K562 (cell line): ENCODE data around the gene SSTR1. TPM values are rescaled to one million over a fixed set of nuclear protein-coding genes. Genes with fewer than 3 reads are reported as not detected.

Experiments used
- ATAC-seq: fragments of 200-7000 bp; cut with Tn5 transposase; 3 replicates; pipeline ENCODE4 v1.9.1; 2020; ENCODE audit warnings: moderate library complexity
- BruUV-seq: library from RNA; stranded (reverse); fragments of 400-500 nt; replicated peaks from 2 replicates; lab custom pipeline; 2021; lab: Mats Ljungman, UMichigan
- CTCF ChIA-PET: fragments of 300-600 bp; formaldehyde crosslinking; extraction: SDS; loops from one replicate; lab custom pipeline; 2021; ENCODE audit warnings: low intra/inter-chr PET ratio; lab: Yijun Ruan, JAX
- POLR2A ChIA-PET: fragments of 300-600, 350-650 bp; sonication (Branson Sonifier 250); formaldehyde crosslinking; extraction: SDS; loops from one replicate; lab custom pipeline; 2021; ENCODE audit warnings: antibody characterized with exemption, inconsistent platforms; lab: Yijun Ruan, JAX
- DNase-seq, 4 experiments: peaks; one replicate each; pipeline versions ENCODE4 v3.0.0 to v3.0.0-alpha.2; 2011 to 2018; ENCODE audit warnings: low spot score in 3 of 4, mixed read lengths in 3 of 4; ENCODE audit errors: extremely low read depth in 1 of 4
- FAIRE-seq: peaks from 2 replicates; lab custom pipeline; 2011; peaks lifted over from hg19 to GRCh38; lab: Jason Lieb, UNC
- H2AFZ ChIP-seq: 2 replicates; pipeline ENCODE4 v1.6.0; 2011; ENCODE audit warnings: low read depth, low read length, control low read depth, inconsistent platforms
- H3K27ac ChIP-seq: fragments of 200-600 bp; 3 replicates; pipeline ENCODE4 v1.8.0; 2011; ENCODE audit warnings: low read depth, mild to moderate bottlenecking, control low read depth, inconsistent platforms, low read length, moderate library complexity, mixed read lengths; ENCODE audit errors: extremely low read depth
- H3K27me3 ChIP-seq, 2 experiments: fragments of 300-600 bp in 1 of 2; 2 replicates in 1 of 2; 3 replicates in 1 of 2; pipeline versions ENCODE4 v1.6.0 to v1.8.0; 2011; ENCODE audit warnings: inconsistent platforms in 2 of 2, low read length in 2 of 2, mild to moderate bottlenecking in 1 of 2, mixed read lengths in 1 of 2, moderate library complexity in 1 of 2; ENCODE audit not compliant: control insufficient read depth in 2 of 2, insufficient read depth in 2 of 2
- H3K36me3 ChIP-seq: fragments of 300-600 bp; 3 replicates; pipeline ENCODE4 v1.8.0; 2011; ENCODE audit warnings: mild to moderate bottlenecking, low read length, inconsistent platforms; ENCODE audit not compliant: control insufficient read depth, insufficient read depth
- H3K4me1 ChIP-seq, 2 experiments: fragments of 200-600 bp in 1 of 2; replicated peaks in 1 of 2; 2 replicates in 1 of 2; 3 replicates in 1 of 2; pipeline versions ENCODE4 v1.5.1 to v1.8.0; 2011; ENCODE audit warnings: inconsistent platforms in 2 of 2, low read length in 2 of 2, mild to moderate bottlenecking in 1 of 2, mixed read lengths in 1 of 2, moderate library complexity in 1 of 2; ENCODE audit not compliant: control insufficient read depth in 2 of 2, insufficient read depth in 2 of 2
- H3K4me2 ChIP-seq: 2 replicates; pipeline ENCODE4 v1.6.1; 2011; ENCODE audit warnings: low read length, control low read depth, inconsistent platforms, mixed read lengths; ENCODE audit not compliant: insufficient read depth
- H3K4me3 ChIP-seq: fragments of 200-600 bp; sonication (generic), shearing (Covaris generic); 2 replicates; pipeline ENCODE4 v1.5.1; 2016; ENCODE audit warnings: control low read depth, inconsistent platforms
- H3K79me2 ChIP-seq: fragments of 200-600 bp; 3 replicates; pipeline ENCODE4 v1.8.0; 2011; ENCODE audit warnings: low read length, inconsistent platforms; ENCODE audit not compliant: control insufficient read depth, insufficient read depth
- H3K9ac ChIP-seq, 2 experiments: 2 replicates each; pipeline versions ENCODE4 v1.6.0 to v1.6.1; 2011; ENCODE audit warnings: low read depth in 2 of 2, low read length in 2 of 2, control low read depth in 1 of 2, inconsistent platforms in 1 of 2, mild to moderate bottlenecking in 1 of 2, mixed read lengths in 1 of 2; ENCODE audit not compliant: insufficient read depth in 1 of 2
- H3K9me1 ChIP-seq: one replicate; pipeline ENCODE4 v1.6.0; 2011; ENCODE audit warnings: inconsistent platforms, mild to moderate bottlenecking, low read length, moderate library complexity; ENCODE audit not compliant: control insufficient read depth, insufficient read depth
- H3K9me3 ChIP-seq: replicated peaks from 2 replicates; pipeline ENCODE4 v1.5.1; 2011; ENCODE audit warnings: low read depth, low read length, inconsistent platforms; ENCODE audit not compliant: control insufficient read depth, insufficient read depth
- H4K20me1 ChIP-seq: replicated peaks from 2 replicates; pipeline ENCODE4 v1.6.1; 2011; ENCODE audit warnings: low read length, inconsistent platforms, mixed read lengths; ENCODE audit not compliant: control insufficient read depth, insufficient read depth
- CCNT2 ChIP-seq: IDR thresholded peaks from 2 replicates; pipeline ENCODE4 v1.6.1; 2011; ENCODE audit warnings: borderline replicate concordance, low read depth, mild to moderate bottlenecking, moderate library complexity, mixed read lengths, low read length; ENCODE audit not compliant: insufficient read length; ENCODE audit errors: extremely low read depth
- HLTF ChIP-seq: fragments of 450-650 bp; IDR thresholded peaks from 2 replicates; pipeline ENCODE4 v1.6.1; 2016
- MXI1 ChIP-seq: IDR thresholded peaks from 2 replicates; pipeline ENCODE4 v1.6.1; 2011; ENCODE audit warnings: low read depth, mild to moderate bottlenecking, improper control_type of control experiment, low read length
- PRMT5 ChIP-seq: sonication (generic); formaldehyde crosslinking; IDR thresholded peaks from 2 replicates; pipeline ENCODE4 v1.5.0; 2020; ENCODE audit warnings: missing genetic modification reagents
- RBM15 ChIP-seq: fragments of 200-400 bp; formaldehyde crosslinking; IDR thresholded peaks from 2 replicates; pipeline ENCODE4 v1.6.1; 2018; ENCODE audit warnings: mild to moderate bottlenecking, low read length, moderate library complexity; ENCODE audit not compliant: insufficient read depth
- TCF7 ChIP-seq: sonication (generic); IDR thresholded peaks from 2 replicates; pipeline ENCODE4 v1.6.1; 2016; ENCODE audit warnings: antibody characterized with exemption, borderline replicate concordance
- ZNF24 ChIP-seq: fragments of 450-650 bp; IDR thresholded peaks from 2 replicates; pipeline ENCODE4 v1.6.1; 2016
- ZNF347 ChIP-seq: fragments of 450-650 bp; formaldehyde crosslinking; IDR thresholded peaks from 2 replicates; pipeline ENCODE4 v1.4.0; 2020; ENCODE audit warnings: low read depth, mild to moderate bottlenecking, moderate library complexity
- ZNF431 ChIP-seq: sonication (generic); formaldehyde crosslinking; IDR thresholded peaks from 2 replicates; pipeline ENCODE4 v1.8.0; 2022; ENCODE audit warnings: mild to moderate bottlenecking, missing genetic modification reagents
- ZSCAN29 ChIP-seq: fragments of 450-650 bp; IDR thresholded peaks from 2 replicates; pipeline ENCODE4 v1.6.1; 2017
- WGBS: fragments of 100-300 bp; shearing (Covaris generic); methylation state at CpG from one replicate; pipeline ENCODE4 v1.1.6; 2016; ENCODE audit warnings: low coverage, mixed read lengths; ENCODE audit not compliant: insufficient coverage; ENCODE audit errors: missing lambda C conversion rate; 5-methylcytosine and 5-hydroxymethylcytosine counted together
- in situ Hi-C: fragments of 300-500 bp; cut with MboI; formaldehyde crosslinking; loops from 4 replicates; pipeline ENCODE4 v1.15.0; 2018; ENCODE audit warnings: inconsistent platforms, mixed read lengths
- intact Hi-C: fragments of 100-400 bp; cut with micrococcal nuclease; formaldehyde crosslinking; loops from 2 replicates; pipeline ENCODE4 v1.14.2; 2022
- polyA plus RNA-seq, 8 experiments: library from polyadenylated mRNA; depleted of rRNA in 4 of 8; stranded (reverse) in 5 of 8; unstranded in 3 of 8; fragments of >200 nt; fragmentation: Nextera tagmentation in 2 of 8; fragmentation: Illumina TruSeq in 1 of 8; extraction: Ambion mirVana in 2 of 8; extraction: Trizol in 1 of 8; gene quantifications; 2 replicates each; pipeline versions ENCODE4 v1.2.1 to v1.2.3, GENCODE V29; 2011 to 2014; ENCODE audit warnings: inconsistent platforms in 1 of 8, missing spikeins in 1 of 8
- total RNA-seq, 7 experiments: library from RNA; depleted of rRNA in 6 of 7; stranded (reverse); fragments of >200 nt in 6 of 7; fragmentation: Illumina TruSeq in 2 of 7; extraction: Trizol in 2 of 7; gene quantifications; 2 replicates each; pipeline versions ENCODE4 v1.2.1 to v1.2.3, GENCODE V29; 2011 to 2021; ENCODE audit warnings: low replicate concordance in 1 of 7
- TF ChIP-seq, protein P1 (sequence below): fragments of 450-650 bp; IDR thresholded peaks from 2 replicates; pipeline ENCODE4 v1.6.1; 2016; ENCODE audit warnings: low read depth, mild to moderate bottlenecking, moderate library complexity
- TF ChIP-seq, protein P2 (sequence below): fragments of 450-650 bp; IDR thresholded peaks from 2 replicates; pipeline ENCODE4 v1.7.0; 2016; ENCODE audit warnings: borderline replicate concordance

The SSTR1 gene
- total and polyA plus RNA-seq, 9 of the 15 experiments (the other 6 are each of a cell fraction or from before 2014, with no cell fraction given), result not detected

DNA sequence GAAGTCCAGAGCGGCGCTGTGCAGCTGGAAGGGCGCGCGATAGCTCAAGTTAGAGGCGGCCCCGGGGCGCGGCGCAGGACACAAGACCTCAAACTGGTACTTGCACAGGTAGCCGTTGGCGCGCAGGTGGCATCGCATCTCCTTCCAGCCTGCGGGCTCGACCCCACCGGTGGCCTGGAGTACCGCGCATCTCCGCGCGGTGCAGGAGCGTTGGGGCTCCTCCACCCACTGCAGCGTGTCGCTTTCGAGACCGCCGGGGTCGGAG lies 47.6 kb downstream of the SSTR1 start:
- H3K9ac ChIP-seq, result no peak overlapping the region
- no peak overlapping the region for H3K4me3 ChIP-seq
- in situ Hi-C loops (no loop called here), intact Hi-C loops (no loop called here)
- TF ChIP-seq ZNF431 (CRISPR knock-in tag) (no peak), MXI1 (no peak), RBM15 (no peak), HLTF (no peak), TCF7 (no peak), PRMT5 (CRISPR knock-in tag) (no peak), ZNF347 (CRISPR knock-in tag) (no peak), ZNF24 (no peak), CCNT2 (no peak), ZSCAN29 (no peak)
- TF ChIP-seq, protein P1, sequence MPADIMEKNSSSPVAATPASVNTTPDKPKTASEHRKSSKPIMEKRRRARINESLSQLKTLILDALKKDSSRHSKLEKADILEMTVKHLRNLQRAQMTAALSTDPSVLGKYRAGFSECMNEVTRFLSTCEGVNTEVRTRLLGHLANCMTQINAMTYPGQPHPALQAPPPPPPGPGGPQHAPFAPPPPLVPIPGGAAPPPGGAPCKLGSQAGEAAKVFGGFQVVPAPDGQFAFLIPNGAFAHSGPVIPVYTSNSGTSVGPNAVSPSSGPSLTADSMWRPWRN, result no peak
- TF ChIP-seq, protein P2, sequence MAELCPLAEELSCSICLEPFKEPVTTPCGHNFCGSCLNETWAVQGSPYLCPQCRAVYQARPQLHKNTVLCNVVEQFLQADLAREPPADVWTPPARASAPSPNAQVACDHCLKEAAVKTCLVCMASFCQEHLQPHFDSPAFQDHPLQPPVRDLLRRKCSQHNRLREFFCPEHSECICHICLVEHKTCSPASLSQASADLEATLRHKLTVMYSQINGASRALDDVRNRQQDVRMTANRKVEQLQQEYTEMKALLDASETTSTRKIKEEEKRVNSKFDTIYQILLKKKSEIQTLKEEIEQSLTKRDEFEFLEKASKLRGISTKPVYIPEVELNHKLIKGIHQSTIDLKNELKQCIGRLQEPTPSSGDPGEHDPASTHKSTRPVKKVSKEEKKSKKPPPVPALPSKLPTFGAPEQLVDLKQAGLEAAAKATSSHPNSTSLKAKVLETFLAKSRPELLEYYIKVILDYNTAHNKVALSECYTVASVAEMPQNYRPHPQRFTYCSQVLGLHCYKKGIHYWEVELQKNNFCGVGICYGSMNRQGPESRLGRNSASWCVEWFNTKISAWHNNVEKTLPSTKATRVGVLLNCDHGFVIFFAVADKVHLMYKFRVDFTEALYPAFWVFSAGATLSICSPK, result no peak
- no peaks in the 10 kb centered on the region for H3K9me3 ChIP-seq
- no peaks in the 10 kb centered on the region for H3K9me1 ChIP-seq
- CTCF ChIA-PET, result no interaction called here
- DNase-seq (no peak), FAIRE-seq (no peak), ATAC-seq (no peak)
- no TSS peak for BruUV-seq
- H3K4me1 ChIP-seq, result no peaks in the 10 kb centered on the region
- H3K27me3 ChIP-seq, result no peaks in the 10 kb centered on the region
- POLR2A ChIA-PET, result no interaction called here
- H3K27ac ChIP-seq, result no peak overlapping the region
- H3K36me3 ChIP-seq, result no peaks in the 10 kb centered on the region
- H3K4me2 ChIP-seq, result no peak overlapping the region
- 10% methylated on average over 19 of the region's 29 CpGs for WGBS
- no peak overlapping the region for H2AFZ ChIP-seq
- no peaks in the 10 kb centered on the region for H4K20me1 ChIP-seq
- H3K79me2 ChIP-seq, result no peaks in the 10 kb centered on the region
